ENCODE data around the gene CDH12.
"Not testable (repeated sequence)": the region's sequence is repeated elsewhere in the genome, so short reads cannot be mapped to it uniquely, and the experiment has no call there.

- TF ChIP-seq POLR2AphosphoS5 (IDR thresholded peaks at IDR 0.05; ENCODE audit: low read depth, low read length); POLR2A (IDR thresholded peaks at IDR 0.05; ENCODE audit: low read depth, low read length); TAF1 (IDR thresholded peaks at IDR 0.05; ENCODE audit: borderline replicate concordance, low read depth, low read length): not testable (repeated sequence)
Measured at GRCh38 chr5:22265855-22266254, 587.3 kb downstream of the CDH12 start.

All from GM12892 (cell line).